GOT3 (cell line): ENCODE data around the gene AHNAK.
A peak's percentile ranks its signal among the peaks of the same experiment; 100 is the strongest.
"Not testable (repeated sequence)": the region's sequence is repeated elsewhere in the genome, so short reads cannot be mapped to it uniquely, and the experiment has no call there.

Source experiments
- DNase-seq: peaks from one replicate; lab custom pipeline; 2025; ENCODE audit warnings: mixed read lengths; lab: John Stamatoyannopoulos, UW

Gene AHNAK

DNA sequence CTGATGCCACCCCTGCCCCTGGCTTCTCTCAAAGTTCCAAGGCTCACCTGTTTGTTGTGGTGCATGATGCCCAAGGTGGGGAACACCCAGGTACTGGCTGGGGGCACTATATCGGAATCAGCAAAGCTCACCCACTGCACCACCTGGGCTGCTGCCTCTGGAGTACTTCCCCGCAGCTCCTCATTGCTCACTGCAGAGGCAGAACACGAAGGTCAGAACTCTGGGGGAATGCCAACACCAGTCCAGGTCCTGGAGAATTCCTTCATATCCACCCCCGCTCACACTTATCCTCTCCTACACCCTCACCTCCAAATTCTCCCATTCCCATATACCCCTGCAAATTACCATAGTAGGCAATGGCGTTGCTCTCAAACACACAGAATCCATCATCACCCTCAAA, 24.9 kb upstream of the AHNAK start:
- DNase-seq = not testable (repeated sequence)

GRCh38 chr11:62570903-62571302, 24.3 kb upstream of the AHNAK start:
- not testable (repeated sequence) for DNase-seq

- DNase-seq = no peak
Measured at GRCh38 chr11:62569611-62570010, 23.0 kb upstream of the AHNAK start.

GRCh38 chr11:62567018-62567633, 20.5 kb upstream of the AHNAK start:
- no peak for DNase-seq

GRCh38 chr11:62566247-62566646, 19.6 kb upstream of the AHNAK start:
- DNase-seq = no peak

GRCh38 chr11:62565100-62565802, 18.6 kb upstream of the AHNAK start:
- no peak for DNase-seq

DNA sequence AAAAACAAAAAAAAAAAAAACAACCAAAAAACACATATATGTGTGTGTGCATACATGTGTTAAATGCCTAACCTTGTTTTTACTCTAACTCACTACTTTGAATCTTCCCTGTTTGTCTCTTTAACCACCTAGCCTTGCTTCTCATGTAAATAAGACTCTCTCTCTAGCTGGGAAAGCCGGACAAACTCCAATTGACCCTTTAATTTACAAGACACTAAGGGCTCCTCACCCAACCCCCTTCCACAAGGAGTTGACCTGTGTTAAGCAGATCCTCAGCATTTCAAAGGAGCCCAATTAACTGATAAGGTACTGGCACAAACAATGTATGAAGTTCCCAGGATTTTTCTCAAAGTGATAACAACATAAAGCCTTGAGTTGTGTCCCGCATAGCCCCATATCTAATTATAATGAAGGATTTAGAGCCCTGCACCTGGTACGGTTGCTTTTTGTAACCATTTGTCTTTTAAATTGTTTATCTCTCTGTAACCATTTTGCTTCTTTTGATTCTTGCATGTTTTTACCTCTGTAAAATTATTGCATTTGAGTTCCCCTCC, 15.1 kb upstream of the AHNAK start:
- DNase-seq = not testable (repeated sequence)

- peak; percentile 65 for DNase-seq
Measured at GRCh38 chr11:62560566-62561103, 14.0 kb upstream of the AHNAK start.

- DNase-seq = not testable (repeated sequence)
Measured at GRCh38 chr11:62559626-62560025, 13.0 kb upstream of the AHNAK start.

GRCh38 chr11:62559204-62559603, 12.6 kb upstream of the AHNAK start:
- no peak for DNase-seq

DNA sequence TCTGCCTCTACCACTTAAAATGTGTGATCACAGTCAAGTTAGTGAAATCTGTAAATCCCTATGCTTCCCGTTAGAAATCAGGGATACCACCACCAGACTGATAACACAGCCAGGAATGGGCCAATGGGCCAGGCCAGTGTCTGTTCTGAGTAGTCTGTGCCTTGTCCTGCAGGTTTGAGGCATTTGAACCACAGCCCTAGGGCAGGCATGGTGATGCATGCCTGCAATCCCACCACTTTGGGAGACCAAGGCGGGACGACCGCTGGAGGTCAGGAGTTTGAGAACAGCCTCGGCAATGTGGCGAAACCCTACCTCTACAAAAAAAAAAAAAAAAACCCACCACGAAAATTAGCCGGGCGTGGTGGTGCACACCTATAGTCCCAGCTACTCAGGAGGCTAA, 12.1 kb upstream of the AHNAK start:
- no peak for DNase-seq

DNA sequence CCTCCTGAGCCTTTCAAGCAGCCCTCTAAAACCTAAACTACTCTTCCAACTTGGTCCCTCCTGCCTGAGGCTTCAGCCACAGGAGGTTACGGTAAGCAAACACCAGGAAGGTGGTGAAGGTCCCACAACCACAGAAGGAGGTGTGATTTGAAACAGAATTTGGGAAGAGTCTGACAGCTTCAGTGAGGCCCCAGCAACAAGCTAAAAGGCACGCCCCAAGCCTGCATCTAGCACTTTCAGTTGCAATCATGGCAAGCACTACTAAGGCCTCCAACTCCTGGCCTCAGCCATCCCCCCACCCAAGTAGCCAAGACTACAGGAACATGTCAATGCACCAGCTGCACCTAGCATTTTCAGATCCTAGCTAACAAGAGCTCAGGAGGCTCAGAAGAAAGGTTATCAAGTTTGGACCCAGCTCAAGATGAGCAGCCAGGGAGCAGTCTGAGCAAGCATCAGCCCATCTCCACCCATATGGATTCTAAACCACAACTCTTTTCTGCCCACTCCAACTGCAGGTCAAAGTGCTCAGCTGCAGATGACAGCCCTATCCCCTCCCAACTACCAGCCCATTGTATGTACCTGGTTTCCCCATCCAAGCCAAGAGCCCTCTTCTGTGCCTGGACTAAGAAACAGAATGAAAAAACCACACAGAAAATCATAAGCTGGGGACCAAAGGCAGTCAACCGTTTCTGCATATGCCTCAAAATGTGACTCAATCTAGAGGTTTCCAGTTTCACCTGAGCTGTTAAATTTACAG, 10.4 kb upstream of the AHNAK start:
- no peak for DNase-seq

DNA sequence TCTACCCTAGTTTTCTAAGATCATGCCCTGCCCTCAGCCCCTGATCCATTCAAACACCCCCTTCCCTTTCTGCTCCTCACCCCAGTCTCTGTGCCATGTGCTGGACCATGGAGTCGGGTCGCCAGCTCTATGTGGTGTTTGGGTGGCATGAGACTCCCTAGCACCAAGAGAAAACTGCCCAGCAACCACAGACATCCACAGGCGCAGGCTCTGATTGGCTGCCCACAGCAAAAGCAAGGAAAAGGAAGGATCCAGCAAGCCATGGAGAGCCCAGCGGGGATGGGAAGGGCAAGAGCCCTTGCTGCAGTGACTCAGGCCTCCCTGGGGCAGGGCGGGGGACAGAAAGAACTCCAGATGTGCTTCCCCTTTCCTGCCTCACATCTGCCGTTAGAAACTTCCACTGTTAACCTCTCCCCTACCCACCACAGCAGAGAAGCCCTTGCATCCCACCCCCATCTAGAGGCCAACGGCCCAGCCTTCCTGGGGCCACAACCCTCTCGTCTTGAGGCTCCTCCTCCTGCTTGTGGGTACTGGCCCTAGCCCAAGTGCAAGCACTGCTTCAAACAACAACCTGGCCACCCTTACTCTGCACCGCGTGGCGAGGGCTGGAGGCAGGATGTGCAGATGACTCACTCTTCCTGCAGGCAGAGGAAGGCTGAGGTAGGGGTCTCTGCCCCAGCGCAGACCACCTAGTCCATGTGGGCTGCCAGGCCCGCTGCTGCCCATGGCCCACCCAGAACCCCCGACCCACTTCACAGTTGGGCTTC, 9.7 kb upstream of the AHNAK start:
- peak; percentile 84 for DNase-seq

GRCh38 chr11:62555464-62556107, 9.0 kb upstream of the AHNAK start:
- DNase-seq = no peak

DNA sequence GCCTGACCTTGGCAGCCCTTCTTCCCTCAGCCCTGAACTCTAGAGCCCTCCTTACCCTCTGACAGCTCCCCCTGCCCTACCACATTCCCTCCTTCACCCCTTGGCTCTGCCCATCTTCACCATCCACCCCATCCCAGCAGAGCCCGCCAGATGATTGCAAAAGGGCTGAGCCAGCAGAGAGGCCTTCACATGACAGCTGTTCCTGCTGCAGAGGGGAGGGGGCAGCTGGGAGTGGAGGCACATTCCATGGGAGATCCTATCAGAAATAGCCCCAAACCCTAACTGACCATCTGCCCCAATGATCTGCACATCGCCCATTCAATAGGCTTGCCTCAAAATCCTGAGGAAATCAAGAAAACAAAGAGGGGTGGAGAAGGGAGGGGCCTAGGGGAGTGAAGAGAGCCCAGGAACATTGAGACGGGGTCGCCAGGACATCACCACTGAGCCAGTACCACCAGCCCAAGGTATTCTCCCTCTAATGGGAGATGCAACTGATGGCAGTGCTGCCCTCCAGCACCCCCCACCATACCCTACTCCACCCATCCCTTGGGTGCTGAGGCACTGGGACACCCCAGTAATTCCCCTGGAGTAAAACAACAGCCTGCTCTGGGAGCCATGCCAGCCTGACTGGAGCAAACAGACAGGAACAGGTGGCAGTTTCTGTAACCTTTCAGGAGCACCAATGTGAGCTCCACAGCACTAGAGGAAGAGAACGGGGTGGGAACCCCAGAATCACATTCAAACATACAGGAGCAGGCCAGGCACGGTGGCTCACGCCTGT, 8.0 kb upstream of the AHNAK start:
- no peak for DNase-seq

DNA sequence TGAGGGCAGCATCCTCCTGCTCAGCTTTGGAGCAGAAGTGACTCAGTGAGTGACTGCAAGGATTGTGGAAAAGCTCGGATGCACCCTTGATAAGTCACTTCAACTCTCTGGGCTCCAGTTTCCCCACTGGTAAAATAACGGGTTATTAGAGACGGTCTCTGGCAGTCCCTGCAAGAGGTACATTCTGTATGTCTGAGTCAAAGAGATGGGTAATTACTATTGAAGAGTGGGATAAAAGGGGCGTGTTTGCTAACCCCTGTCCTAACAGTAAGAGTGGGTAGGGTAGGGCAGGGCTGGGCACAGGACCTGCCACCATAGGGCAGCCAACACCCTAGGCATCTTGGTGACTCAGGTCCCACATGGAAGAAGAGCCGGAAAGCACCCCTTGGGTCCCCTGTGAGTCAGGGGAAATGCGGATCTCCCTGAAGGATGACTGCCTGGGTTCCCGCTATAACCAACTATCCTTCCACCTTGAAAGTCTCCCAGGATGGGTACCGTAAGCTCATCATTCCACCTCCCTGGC, 7.3 kb upstream of the AHNAK start:
- DNase-seq = no peak

- DNase-seq = peak; percentile 73
Measured at GRCh38 chr11:62553080-62553838, 6.7 kb upstream of the AHNAK start.

DNA sequence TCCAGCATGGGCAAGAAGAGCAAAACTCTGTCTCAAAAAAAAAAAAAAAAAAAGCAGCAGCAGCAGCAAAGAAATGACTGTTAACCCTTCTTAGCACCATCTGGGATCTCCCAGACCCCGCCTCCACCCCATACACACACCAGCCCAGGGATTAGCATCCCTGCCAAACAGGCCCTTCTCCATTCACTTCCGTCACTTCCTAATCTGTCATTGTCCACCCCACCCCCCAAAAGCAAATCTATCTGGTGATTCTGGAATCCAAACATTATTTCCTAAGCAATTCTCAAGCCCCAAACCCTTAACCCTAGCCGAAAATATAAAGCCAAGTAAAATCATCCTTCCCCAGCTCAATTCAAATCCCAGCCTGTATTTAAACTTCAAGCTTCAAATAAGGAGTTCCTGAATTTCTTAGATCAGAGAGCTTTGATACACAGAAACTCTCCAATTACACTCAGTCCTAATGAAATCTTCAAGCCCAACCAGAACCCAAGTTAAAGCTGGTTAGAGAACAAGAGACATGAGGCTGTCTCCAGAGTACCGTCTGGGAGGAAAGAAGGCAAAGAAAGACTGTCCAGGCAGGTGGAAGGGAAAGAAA, 6.0 kb upstream of the AHNAK start:
- no peak for DNase-seq

DNA sequence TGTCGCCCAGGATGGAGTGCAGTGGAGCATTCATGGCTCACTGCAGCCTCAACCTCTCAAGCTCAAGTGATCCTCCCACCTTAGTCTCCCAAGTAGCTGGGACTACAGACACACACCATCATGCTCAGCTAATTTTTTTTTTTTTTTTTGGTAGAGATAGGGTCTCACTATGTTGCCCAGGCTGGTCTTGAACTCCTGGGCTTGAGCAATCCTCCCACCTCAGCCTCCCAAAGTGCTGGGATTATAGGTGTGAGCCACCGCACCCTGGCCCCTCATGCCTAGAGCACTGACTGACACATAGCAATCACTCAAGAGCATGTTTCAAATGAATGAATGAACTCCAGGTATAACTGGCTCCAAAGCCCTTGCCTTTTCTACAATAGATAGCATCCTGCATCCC, 3.9 kb upstream of the AHNAK start:
- not testable (repeated sequence) for DNase-seq
